GM21360 (cell line): ENCODE measurements around the gene OR13C8.

ENCODE experiments used
- ATAC-seq: cut with Tn5 transposase; IDR thresholded peaks from one replicate; pipeline ENCODE4 v1.9.1; 2021; ENCODE audit warnings: mild to moderate bottlenecking, moderate library complexity; ENCODE audit not compliant: unreplicated experiment

The OR13C8 gene

DNA sequence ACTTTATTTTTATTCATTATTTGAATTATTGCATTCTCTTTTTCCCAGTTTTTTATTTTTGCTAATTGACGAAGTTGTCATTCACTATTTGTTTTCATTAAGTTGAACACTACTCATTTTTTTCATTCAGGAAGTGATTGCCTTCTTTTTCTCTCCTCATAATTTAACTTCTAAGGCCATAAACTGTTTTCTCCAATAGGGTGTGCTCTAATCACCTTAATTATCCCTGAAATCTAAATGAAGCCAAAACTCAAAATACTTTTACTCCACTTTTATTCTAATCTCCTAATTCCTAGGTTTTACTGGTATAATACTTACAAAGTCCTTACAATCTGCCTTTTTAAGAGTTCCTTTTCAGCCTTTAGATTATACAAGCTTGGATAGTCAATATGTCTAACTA, 39.4 kb downstream of the OR13C8 start:
- no peak for ATAC-seq

DNA sequence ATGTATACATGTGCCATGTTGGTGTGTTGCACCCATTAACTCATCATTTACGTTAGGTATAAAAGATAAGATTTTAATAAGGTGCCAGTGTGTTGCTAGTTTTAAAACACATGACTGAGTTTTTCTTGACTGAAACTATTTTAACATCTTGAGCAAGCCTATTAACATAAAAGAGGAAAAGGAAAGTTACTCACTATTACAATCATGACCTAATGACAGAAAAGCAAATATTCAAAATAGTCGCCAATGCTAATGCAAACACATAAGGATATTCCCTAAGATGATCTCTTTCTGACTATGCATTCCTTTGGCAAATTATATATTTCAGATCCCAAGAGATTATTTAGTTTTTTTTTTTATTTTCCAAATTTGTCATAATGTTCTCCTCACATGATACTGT, 42.2 kb downstream of the OR13C8 start:
- no peak for ATAC-seq

GRCh38 chr9:104617418-104617817, 48.5 kb downstream of the OR13C8 start:
- no peak for ATAC-seq

GRCh38 chr9:104618104-104618503, 49.1 kb downstream of the OR13C8 start, which contains the start of gene OR13C9:
Gene OR13C9, minus strand, starts transcription at chr9:104618204. Its CDS starts 0 bp downstream, at chr9:104618204.
- no peak for ATAC-seq
